ENCODE results near the gene PDK3.

- TF ChIP-seq MAX (IDR thresholded peaks at IDR 0.05; ENCODE audit: low read depth, low read length) (no peak), CTCF (IDR thresholded peaks at IDR 0.05; ENCODE audit: low read depth, low read length) (no peak)
These were observed at the start of gene PDK3 for GRCh38 chrX:24464836-24465531.
